NCI-H2029 (cell line): ENCODE measurements around the gene TCF12.
"Not testable (repeated sequence)": the region's sequence is repeated elsewhere in the genome, so short reads cannot be mapped to it uniquely, and the experiment has no call there.

ENCODE experiments used
- DNase-seq: peaks from one replicate; lab custom pipeline; 2025; lab: John Stamatoyannopoulos, UW

TCF12 gene

GRCh38 chr15:57092252-57092651 lies 173.8 kb downstream of the TCF12 start:
- no peak for DNase-seq

GRCh38 chr15:57094321-57095257 lies 176.1 kb downstream of the TCF12 start:
- DNase-seq = no peak

GRCh38 chr15:57095896-57096295 lies 177.5 kb downstream of the TCF12 start:
- no peak for DNase-seq

- no peak for DNase-seq
Observed at GRCh38 chr15:57097246-57097645, 178.8 kb downstream of the TCF12 start.

GRCh38 chr15:57097919-57098543 lies 179.6 kb downstream of the TCF12 start:
- DNase-seq = not testable (repeated sequence)

GRCh38 chr15:57098896-57099295 lies 180.5 kb downstream of the TCF12 start:
- DNase-seq = no peak

- DNase-seq = no peak
Observed at GRCh38 chr15:57100136-57100539, 181.7 kb downstream of the TCF12 start.

- DNase-seq = no peak
Observed at GRCh38 chr15:57102858-57103257, 184.4 kb downstream of the TCF12 start.

- no peak for DNase-seq
Observed at GRCh38 chr15:57108296-57108695, 189.9 kb downstream of the TCF12 start.

- DNase-seq = no peak
Observed at GRCh38 chr15:57109005-57109404, 190.6 kb downstream of the TCF12 start.

- DNase-seq = no peak
Observed at GRCh38 chr15:57111002-57111401, 192.6 kb downstream of the TCF12 start.

- DNase-seq = no peak
Observed at GRCh38 chr15:57112178-57112577, 193.7 kb downstream of the TCF12 start.

GRCh38 chr15:57114070-57114469 lies 195.6 kb downstream of the TCF12 start:
- DNase-seq = no peak

GRCh38 chr15:57118013-57118799 lies 199.8 kb downstream of the TCF12 start:
- DNase-seq = no peak

- no peak for DNase-seq
Observed at GRCh38 chr15:57122080-57122840, 203.8 kb downstream of the TCF12 start.

GRCh38 chr15:57124036-57124435 lies 205.6 kb downstream of the TCF12 start:
- DNase-seq = no peak

- DNase-seq = no peak
Observed at GRCh38 chr15:57129064-57129463, 210.6 kb downstream of the TCF12 start.

- no peak for DNase-seq
Observed at GRCh38 chr15:57130956-57131355, 212.5 kb downstream of the TCF12 start.

- DNase-seq = no peak
Observed at GRCh38 chr15:57133127-57133968, 214.9 kb downstream of the TCF12 start.

- DNase-seq = no peak
Observed at GRCh38 chr15:57134071-57134605, 215.7 kb downstream of the TCF12 start.

- no peak for DNase-seq
Observed at GRCh38 chr15:57134851-57135250, 216.4 kb downstream of the TCF12 start.
